GM19455 (cell line): Measurements from ENCODE around the gene PTHLH.

Source experiments
- ATAC-seq: cut with Tn5 transposase; IDR thresholded peaks from one replicate; pipeline ENCODE4 v1.9.1; 2021; ENCODE audit not compliant: unreplicated experiment

PTHLH gene

GRCh38 chr12:27940245-27940644, 32.3 kb downstream of the PTHLH start:
- no peak for ATAC-seq

GRCh38 chr12:27937768-27938167, 34.8 kb downstream of the PTHLH start:
- no peak for ATAC-seq

DNA sequence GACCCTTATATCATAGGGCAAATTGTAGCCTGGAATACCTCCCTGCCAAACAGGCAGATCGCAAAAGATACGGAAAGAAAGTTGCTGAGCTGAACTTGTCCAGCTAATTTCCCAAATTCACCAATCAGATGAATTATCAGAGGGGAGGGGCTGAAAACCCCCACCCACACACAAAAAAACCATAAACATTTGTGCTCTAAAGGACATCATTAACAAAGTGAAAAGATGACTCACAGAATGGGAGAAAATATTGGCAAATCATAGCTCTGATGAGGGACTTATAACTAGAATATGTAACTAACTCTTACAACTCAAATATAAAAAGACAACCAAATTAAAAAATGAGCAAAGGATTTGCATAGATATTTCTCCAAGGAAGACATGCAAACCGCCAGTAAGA, 36.3 kb downstream of the PTHLH start:
- ATAC-seq = no peak

GRCh38 chr12:27934276-27934675, 38.3 kb downstream of the PTHLH start:
- ATAC-seq = no peak

- ATAC-seq = no peak
These were observed 41.1 kb downstream of the PTHLH start for GRCh38 chr12:27931390-27931789.

- ATAC-seq = no peak
These were observed 45.2 kb downstream of the PTHLH start for GRCh38 chr12:27927347-27927746.

GRCh38 chr12:27924350-27925135, 48.0 kb downstream of the PTHLH start:
- no peak for ATAC-seq

GRCh38 chr12:27922531-27923139, 49.9 kb downstream of the PTHLH start:
- ATAC-seq = no peak

DNA sequence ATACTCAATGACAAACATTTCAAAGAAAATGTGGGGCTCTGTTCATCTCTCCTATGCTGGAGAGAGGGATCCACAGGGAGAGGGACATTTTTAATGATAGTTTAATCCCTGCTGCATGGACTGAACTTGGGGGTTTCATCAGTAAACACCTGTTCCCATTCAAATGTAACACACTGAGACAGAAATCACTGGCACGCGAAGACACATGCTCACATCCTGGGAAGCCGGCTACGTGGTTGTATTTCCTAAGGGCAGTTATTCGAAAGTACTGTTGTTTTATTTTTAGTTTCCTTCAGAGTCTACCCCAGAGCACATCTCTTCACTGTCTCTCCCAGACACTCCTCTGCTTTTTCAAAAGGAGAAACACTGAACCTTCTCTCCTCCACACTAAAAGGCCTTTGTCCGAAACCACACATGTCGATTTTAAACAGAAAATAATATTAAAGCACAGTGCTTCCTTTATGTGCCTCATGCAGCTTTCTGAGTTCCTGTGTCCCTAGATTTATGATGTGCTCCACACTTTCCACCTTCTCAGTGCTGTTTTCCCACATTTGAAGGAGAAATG, 52.8 kb downstream of the PTHLH start:
- no peak for ATAC-seq

DNA sequence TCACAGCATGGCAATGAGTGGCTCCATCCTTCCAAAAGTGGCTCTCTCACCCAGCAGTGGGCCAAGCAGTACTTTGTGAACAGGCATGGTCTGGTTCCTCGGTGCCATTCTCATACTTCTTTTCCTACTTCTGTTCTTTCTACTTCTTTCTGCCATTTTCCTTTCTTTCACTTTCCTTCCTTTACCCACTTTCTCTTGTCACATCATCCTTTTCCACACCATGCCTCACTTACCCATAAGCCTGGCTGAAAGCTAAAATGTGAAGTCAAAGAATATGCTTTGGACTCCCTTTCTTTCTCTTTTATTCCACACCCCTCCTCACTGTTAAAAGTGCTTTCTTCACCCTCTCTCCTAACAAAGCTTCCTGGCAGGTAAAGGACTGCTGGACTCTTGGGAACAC, 57.0 kb downstream of the PTHLH start:
- no peak for ATAC-seq

DNA sequence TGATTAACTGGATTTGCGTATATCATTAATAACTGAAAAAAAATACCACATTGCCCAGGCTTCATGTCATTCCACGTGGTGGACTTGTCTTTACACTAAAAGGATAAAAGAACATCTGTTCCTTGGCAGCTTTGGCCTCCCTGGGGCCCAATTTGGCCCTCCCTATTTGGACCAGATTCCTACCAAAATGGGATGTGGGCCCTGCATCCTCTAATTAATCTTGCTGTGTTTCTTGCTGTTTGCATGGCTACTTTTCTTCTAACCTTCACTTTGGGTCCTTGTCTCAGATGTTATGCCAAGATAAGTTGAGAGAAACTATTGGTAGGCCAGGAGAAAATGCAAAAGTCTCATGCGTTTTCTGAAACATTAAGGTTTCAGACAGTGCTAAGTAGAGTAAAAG, 57.5 kb downstream of the PTHLH start:
- ATAC-seq = no peak

DNA sequence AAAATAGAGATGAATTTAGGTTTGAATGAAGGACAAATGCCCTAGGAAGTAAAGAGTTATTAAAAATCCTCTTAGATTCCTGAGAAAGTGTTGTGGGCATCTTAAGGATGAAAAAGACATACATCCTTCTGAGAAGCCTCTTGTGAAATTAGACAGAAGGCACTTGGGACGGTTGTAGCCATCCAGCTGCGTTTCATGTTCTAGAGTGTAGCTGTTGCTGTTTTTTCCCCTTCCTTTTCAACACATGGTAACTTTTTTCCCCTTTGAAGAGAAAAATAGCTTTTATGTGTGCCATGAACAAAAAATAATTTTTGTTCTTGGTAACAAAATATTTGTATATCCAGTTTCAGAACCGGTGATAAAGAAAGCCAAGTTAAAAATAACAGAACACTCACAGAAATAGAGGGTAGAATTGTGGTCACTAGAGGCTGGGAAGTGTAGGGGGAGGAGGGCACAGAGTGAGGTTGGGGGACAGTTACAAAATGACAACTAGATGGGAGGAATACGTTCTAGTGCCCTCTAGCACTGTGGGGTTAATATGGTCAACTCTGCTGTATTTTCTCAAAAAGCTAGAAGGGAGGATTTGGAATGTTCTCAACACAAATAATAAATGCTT, 58.4 kb downstream of the PTHLH start:
- no peak for ATAC-seq

GRCh38 chr12:27911397-27911796, 61.1 kb downstream of the PTHLH start:
- ATAC-seq = no peak
